Testis (tissue), 3 donors: Measurements from ENCODE around the gene SLC27A3. TPM values are rescaled to one million over a fixed set of nuclear protein-coding genes. Genes with fewer than 3 reads are reported as not detected.

ENCODE experiments used
- DNase-seq: peaks from one replicate; pipeline ENCODE4 v3.0.0-alpha.2; 2019
- H3K27ac ChIP-seq, 2 donors: fragments of 200-600 bp; sonication (generic); one replicate each; pipeline ENCODE4 v1.5.1; 2019
- H3K27me3 ChIP-seq: fragments of 200-600 bp; sonication (generic); one replicate; pipeline ENCODE4 v1.5.1; 2019
- H3K36me3 ChIP-seq: fragments of 200-600 bp; sonication (generic); one replicate; pipeline ENCODE4 v1.5.1; 2017; ENCODE audit warnings: low read depth; ENCODE audit errors: missing control alignments
- H3K4me1 ChIP-seq: fragments of 200-600 bp; sonication (generic); one replicate; pipeline ENCODE4 v1.5.1; 2019
- H3K4me3 ChIP-seq, 2 donors: fragments of 200-600 bp; sonication (generic); one replicate each; pipeline ENCODE4 v1.5.1; 2017 to 2019
- H3K9me3 ChIP-seq: fragments of 200-600 bp; sonication (generic); one replicate; pipeline ENCODE4 v1.5.1; 2017
- POLR2A ChIP-seq: fragments of 450-650 bp; IDR thresholded peaks from one replicate; pipeline ENCODE4 v1.6.1; 2017; ENCODE audit warnings: antibody characterized with exemption, mild to moderate bottlenecking, moderate library complexity
- WGBS, 2 donors: methylation state at CpG; one replicate each; pipeline ENCODE4 v1.1.5; 2018; 5-methylcytosine and 5-hydroxymethylcytosine counted together
- intact Hi-C: fragments of 100-400 bp; cut with DNase I; formaldehyde crosslinking; loops from one replicate; pipeline ENCODE4 v1.15.1; 2023; ENCODE audit warnings: low total_unique reads
- polyA plus RNA-seq: library from polyadenylated mRNA; stranded (reverse); fragments of 350-450 nt; fragmentation: Illumina TruSeq; extraction: RNeasy Lipid Tissue Mini Kit (QIAGEN cat#74804); gene quantifications from one replicate; pipeline ENCODE4 v1.2.3, GENCODE V29; 2014; ENCODE audit warnings: low read depth, low replicate concordance; ENCODE audit not compliant: insufficient read depth
- total RNA-seq, 2 donors: library from RNA; depleted of rRNA; stranded (reverse); fragments of >200 nt; gene quantifications; one replicate each; pipeline ENCODE4 v1.2.3, GENCODE V29; 2016
- TF ChIP-seq, protein P1 (sequence below), 3 experiments: fragments of 450-650 bp in 2 of 3; fragments of 200-600 bp in 1 of 3; sonication (generic) in 1 of 3; IDR thresholded peaks; one replicate each; pipeline ENCODE4 v1.5.1; 2016 to 2019; ENCODE audit warnings: antibody characterized with exemption in 3 of 3, mild to moderate bottlenecking in 2 of 3, moderate library complexity in 1 of 3

The SLC27A3 gene
- total and polyA plus RNA-seq, 3 donors from 2014 or later: 38.5 to 83.3 (median 54.9) TPM

DNA sequence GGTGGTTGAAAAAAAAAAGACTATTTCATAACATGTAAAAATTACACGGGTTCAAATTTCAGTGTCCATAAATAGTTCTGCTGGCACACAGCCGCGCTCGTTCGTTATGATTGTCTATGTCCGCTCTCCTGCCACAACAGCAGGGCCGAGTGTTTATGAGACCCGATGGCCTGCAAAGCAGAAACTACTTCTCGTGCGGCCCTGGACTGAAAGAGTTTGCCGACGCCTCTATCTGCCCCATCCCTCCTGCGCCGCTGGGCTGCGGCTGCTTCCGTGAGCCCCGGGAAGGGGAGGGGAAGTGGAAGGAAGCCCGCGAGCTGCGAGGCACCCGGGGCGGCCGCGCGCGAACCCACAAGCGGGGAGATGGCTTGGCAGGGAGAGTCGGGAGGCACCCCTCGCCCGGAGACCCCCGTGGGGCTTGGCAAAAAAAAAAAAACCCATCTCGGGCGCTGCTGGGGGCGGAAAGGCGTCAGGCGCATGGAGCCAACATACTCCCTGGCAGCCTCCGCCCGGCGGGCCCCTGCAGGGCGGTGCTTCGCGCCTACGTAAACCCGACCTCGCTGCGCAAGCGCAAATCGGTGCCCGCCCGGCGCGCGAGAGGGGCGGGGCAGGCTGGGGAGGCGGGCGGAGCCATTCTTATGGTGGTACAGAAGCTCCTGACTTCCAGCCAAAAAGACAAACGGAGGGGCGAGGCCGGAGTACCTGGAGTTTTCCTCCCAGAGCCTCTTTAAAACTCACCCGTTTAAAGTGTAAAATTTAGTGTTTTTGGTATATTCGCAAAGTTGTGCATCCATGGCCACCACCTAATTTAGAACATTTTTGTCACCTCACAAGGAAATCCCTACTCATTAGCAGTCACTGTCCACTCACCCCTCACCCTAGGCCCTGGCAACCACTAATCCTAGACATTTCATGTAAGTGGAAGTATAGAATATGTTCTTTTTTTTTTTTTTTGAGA, 8.3 kb downstream of the SLC27A3 start:
- H3K4me1 ChIP-seq: peaks cover 29% of the 10 kb centered on the region
- 0 to 1% methylated on average over 31 to 59 of the region's 61 CpGs for WGBS, 2 donors
- no peaks in the 10 kb centered on the region for H3K27me3 ChIP-seq
- no peaks in the 10 kb centered on the region for H3K9me3 ChIP-seq
- peak; percentile 93 for DNase-seq
- intact Hi-C loops: no loop called here
- no peaks in the 10 kb centered on the region for H3K36me3 ChIP-seq
- peak; percentile 89 for TF ChIP-seq POLR2A
- TF ChIP-seq, protein P1, sequence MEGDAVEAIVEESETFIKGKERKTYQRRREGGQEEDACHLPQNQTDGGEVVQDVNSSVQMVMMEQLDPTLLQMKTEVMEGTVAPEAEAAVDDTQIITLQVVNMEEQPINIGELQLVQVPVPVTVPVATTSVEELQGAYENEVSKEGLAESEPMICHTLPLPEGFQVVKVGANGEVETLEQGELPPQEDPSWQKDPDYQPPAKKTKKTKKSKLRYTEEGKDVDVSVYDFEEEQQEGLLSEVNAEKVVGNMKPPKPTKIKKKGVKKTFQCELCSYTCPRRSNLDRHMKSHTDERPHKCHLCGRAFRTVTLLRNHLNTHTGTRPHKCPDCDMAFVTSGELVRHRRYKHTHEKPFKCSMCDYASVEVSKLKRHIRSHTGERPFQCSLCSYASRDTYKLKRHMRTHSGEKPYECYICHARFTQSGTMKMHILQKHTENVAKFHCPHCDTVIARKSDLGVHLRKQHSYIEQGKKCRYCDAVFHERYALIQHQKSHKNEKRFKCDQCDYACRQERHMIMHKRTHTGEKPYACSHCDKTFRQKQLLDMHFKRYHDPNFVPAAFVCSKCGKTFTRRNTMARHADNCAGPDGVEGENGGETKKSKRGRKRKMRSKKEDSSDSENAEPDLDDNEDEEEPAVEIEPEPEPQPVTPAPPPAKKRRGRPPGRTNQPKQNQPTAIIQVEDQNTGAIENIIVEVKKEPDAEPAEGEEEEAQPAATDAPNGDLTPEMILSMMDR (IDR thresholded peaks at IDR 0.05): peak in 2 of 3 experiments; percentile 10 to 19
- H3K4me3 ChIP-seq: peak overlapping the region; percentile 60 to 76
- peak overlapping the region; percentile 93 to 97 for H3K27ac ChIP-seq

DNA sequence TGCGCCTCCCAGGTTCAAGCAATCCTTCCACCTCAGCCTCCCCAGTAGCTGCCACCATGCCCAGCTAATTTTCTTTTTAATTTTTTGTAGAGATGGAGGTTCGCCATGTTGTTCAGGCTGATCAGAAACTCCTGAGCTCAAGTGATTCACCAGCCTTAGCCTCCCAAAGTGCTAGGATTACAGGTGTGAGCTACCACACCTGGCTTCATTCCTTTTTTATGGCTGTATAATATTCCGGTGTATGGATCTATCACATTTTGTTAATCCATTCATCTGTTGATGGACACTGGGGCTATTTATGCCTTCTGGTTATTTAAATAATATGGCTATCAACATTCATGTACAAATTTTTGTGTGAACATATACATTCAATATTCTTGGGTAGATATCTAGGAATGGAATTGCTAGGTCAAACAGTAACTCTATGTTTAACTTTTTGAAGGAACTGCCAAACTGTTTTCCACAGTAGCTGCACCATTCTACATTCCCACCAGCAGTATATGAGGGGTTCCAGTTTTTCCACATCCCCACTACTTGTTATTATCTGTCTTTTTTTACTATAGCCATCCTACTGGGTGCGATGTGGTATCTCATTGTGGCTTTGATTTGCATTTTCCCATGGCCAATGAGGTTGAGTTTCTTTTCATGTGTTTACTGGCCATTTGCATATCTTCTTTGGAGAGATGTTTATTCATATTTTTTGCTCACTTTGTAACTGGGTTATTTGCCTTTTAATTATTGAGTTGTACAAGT, 11.0 kb downstream of the SLC27A3 start:
- Histone ChIP-seq H3K4me3 (no peak overlapping the region), H3K4me1 (peaks cover 29% of the 10 kb centered on the region), H3K27ac (peak overlapping the region in 1 of 2 donors; percentile 4), H3K27me3 (no peaks in the 10 kb centered on the region), H3K36me3 (no peaks in the 10 kb centered on the region), H3K9me3 (no peaks in the 10 kb centered on the region)
- no peak for DNase-seq
- intact Hi-C loops: no loop called here
- WGBS, 2 donors: 88 to 89% methylated on average over 4 of the region's 4 CpGs
- TF ChIP-seq, protein P1 (IDR thresholded peaks at IDR 0.05): no peak
- TF ChIP-seq POLR2A: no peak

DNA sequence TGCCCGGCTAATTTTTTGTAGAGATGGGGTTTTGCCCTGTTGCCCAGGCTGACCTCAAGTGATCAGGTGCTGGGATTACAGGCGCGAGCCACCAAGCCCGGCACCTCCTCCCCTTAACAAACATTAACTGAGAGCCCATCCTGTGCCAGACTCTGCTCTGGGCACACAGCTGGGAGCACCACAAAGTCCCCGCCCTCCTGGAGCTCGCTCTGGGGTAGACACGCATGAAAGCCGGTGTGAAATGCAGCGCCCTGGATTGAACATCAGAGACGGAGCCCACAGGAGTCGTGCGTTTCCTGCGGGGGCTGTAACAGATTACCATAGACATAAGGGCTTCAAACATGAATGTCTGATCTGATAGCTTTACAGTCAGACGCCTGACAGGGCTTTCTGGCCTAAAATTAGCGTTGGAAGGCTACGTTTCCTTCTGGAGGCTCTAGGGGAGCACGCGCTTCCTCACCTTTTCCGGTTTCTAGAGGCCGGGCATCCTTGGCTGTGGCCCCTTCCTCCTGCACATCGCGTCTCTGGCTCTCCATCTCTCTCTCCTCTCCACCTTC, 14.3 kb downstream of the SLC27A3 start:
- H3K27ac ChIP-seq: peak overlapping the region; percentile 67 to 85
- intact Hi-C loops: loop anchor here (10.0 kb wide), 1 partner anchor 155 kb away; the partner anchor contains the start of gene DENND4B
- no peak for TF ChIP-seq POLR2A
- TF ChIP-seq, protein P1 (IDR thresholded peaks at IDR 0.05): no peak
- WGBS, 2 donors: 20 to 21% methylated on average over 19 to 22 of the region's 22 CpGs
- H3K4me1 ChIP-seq: peaks cover 19% of the 10 kb centered on the region
- H3K36me3 ChIP-seq: no peaks in the 10 kb centered on the region
- no peaks in the 10 kb centered on the region for H3K9me3 ChIP-seq
- DNase-seq: no peak
- peak overlapping the region; percentile 1 to 4 for H3K4me3 ChIP-seq
- H3K27me3 ChIP-seq: no peaks in the 10 kb centered on the region

DNA sequence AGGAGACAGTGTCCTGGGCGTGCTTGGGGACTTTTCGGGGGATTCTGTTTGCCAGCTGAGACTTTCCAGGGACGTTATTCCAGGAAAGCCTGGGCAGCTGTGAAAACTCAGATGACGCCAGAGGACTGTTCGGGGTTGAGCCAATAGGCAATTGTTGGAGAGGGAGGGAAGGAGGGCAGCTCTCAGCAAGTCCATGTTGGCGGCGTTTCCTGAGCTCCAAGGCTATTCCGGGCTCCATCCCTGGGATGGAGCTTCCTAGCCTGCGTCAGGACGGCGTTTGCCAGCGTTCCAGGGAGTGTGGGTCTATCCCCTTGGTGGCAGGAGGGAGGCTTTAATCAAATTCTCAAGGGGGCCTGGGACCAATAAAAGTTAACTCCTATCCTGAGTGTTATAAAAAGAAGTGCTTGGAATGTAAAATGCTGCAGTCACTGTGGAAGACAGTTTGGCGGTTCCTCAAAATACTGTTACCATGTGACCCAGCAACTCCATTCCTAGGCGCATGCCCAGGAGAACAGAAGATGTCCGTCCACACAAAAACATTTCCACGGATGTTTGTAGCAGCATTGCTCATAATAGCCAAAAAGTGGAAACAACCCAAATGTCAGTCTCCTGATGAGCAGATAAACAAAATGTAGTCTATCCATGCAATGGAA, 15.2 kb downstream of the SLC27A3 start:
- TF ChIP-seq POLR2A: no peak
- TF ChIP-seq, protein P1 (IDR thresholded peaks at IDR 0.05): no peak
- H3K4me1 ChIP-seq: peaks cover 19% of the 10 kb centered on the region
- intact Hi-C loops: loop anchor here (10.0 kb wide), 1 partner anchor 154 kb away; the partner anchor contains the start of gene DENND4B
- no peaks in the 10 kb centered on the region for H3K36me3 ChIP-seq
- H3K9me3 ChIP-seq: no peaks in the 10 kb centered on the region
- WGBS, 2 donors: 7 to 10% methylated on average over 16 of the region's 16 CpGs
- H3K27ac ChIP-seq: peak overlapping the region; percentile 67 to 85
- no peaks in the 10 kb centered on the region for H3K27me3 ChIP-seq
- peak overlapping the region; percentile 4 to 22 for H3K4me3 ChIP-seq
- peak; percentile 89 for DNase-seq
